ENCODE measurements around the gene HOXD3. TPM values are rescaled to one million over a fixed set of nuclear protein-coding genes. Genes with fewer than 3 reads are reported as not detected.

The HOXD3 gene
- total RNA-seq, 2 donors from 2014 or later, result 1.2 to 3.9 TPM

- Histone ChIP-seq H3K36me3 (no peaks in the 10 kb centered on the region), H3K4me1 (ENCODE audit: control insufficient read depth in 1 of 2, low read depth in 2 of 2) (peaks cover 0 to 11% of the 10 kb centered on the region in 2 donors), H3K27me3 (replicated peaks; ENCODE audit: insufficient read depth) (peaks cover 15% of the 10 kb centered on the region), H3K9me3 (no peaks in the 10 kb centered on the region), H3K4me3 (peak overlapping the region; percentile 62), H3K27ac (no peak overlapping the region)
- ATAC-seq (ENCODE audit: insufficient number of reproducible peaks, low FRiP score, low read depth) (no peak), DNase-seq (ENCODE audit: low spot score) (no peak)
- no peak for TF ChIP-seq CTCF (IDR thresholded peaks at IDR 0.05)
Observed at GRCh38 chr2:176178757-176179295, 21.7 kb downstream of the HOXD3 start.

- Histone ChIP-seq H3K9me3 (no peaks in the 10 kb centered on the region), H3K27ac (no peak overlapping the region), H3K4me1 (ENCODE audit: control insufficient read depth in 1 of 2, low read depth in 2 of 2) (peaks cover 0 to 11% of the 10 kb centered on the region in 2 donors), H3K27me3 (replicated peaks; ENCODE audit: insufficient read depth) (peaks cover 6% of the 10 kb centered on the region), H3K36me3 (no peaks in the 10 kb centered on the region), H3K4me3 (no peak overlapping the region)
- TF ChIP-seq CTCF (IDR thresholded peaks at IDR 0.05), result no peak
- DNase-seq (ENCODE audit: low spot score) (no peak), ATAC-seq (ENCODE audit: insufficient number of reproducible peaks, low FRiP score, low read depth) (no peak)
Observed at GRCh38 chr2:176181551-176181950, 24.4 kb downstream of the HOXD3 start.

- ATAC-seq (ENCODE audit: insufficient number of reproducible peaks, low FRiP score, low read depth), result no peak
- TF ChIP-seq CTCF (IDR thresholded peaks at IDR 0.05), result no peak
- Histone ChIP-seq H3K36me3 (no peaks in the 10 kb centered on the region), H3K27me3 (replicated peaks; ENCODE audit: insufficient read depth) (peaks cover 6% of the 10 kb centered on the region), H3K4me3 (no peak overlapping the region), H3K4me1 (ENCODE audit: control insufficient read depth in 1 of 2, low read depth in 2 of 2) (peaks cover 0 to 13% of the 10 kb centered on the region in 2 donors), H3K27ac (no peak overlapping the region), H3K9me3 (no peaks in the 10 kb centered on the region)
- no peak for DNase-seq (ENCODE audit: low spot score)
Observed at GRCh38 chr2:176182671-176183070, 25.6 kb downstream of the HOXD3 start.

- DNase-seq (ENCODE audit: low spot score) (no peak), ATAC-seq (ENCODE audit: insufficient number of reproducible peaks, low FRiP score, low read depth) (no peak)
- Histone ChIP-seq H3K9me3 (no peaks in the 10 kb centered on the region), H3K27me3 (replicated peaks; ENCODE audit: insufficient read depth) (peaks cover 6% of the 10 kb centered on the region), H3K4me3 (no peak overlapping the region), H3K4me1 (ENCODE audit: control insufficient read depth in 1 of 2, low read depth in 2 of 2) (peaks cover 11 to 23% of the 10 kb centered on the region in 2 donors), H3K27ac (no peak overlapping the region), H3K36me3 (no peaks in the 10 kb centered on the region)
- no peak for TF ChIP-seq CTCF (IDR thresholded peaks at IDR 0.05)
Observed at GRCh38 chr2:176184749-176185148, 27.6 kb downstream of the HOXD3 start.

- Histone ChIP-seq H3K4me1 (ENCODE audit: control insufficient read depth in 1 of 2, low read depth in 2 of 2) (peaks cover 14 to 28% of the 10 kb centered on the region in 2 donors), H3K9me3 (no peaks in the 10 kb centered on the region), H3K36me3 (no peaks in the 10 kb centered on the region), H3K27me3 (replicated peaks; ENCODE audit: insufficient read depth) (peaks cover 14% of the 10 kb centered on the region), H3K27ac (no peak overlapping the region), H3K4me3 (no peak overlapping the region)
- no peak for ATAC-seq (ENCODE audit: insufficient number of reproducible peaks, low FRiP score, low read depth)
- no peak for TF ChIP-seq CTCF (IDR thresholded peaks at IDR 0.05)
- no peak for DNase-seq (ENCODE audit: low spot score)
Observed at GRCh38 chr2:176186024-176186423, 28.9 kb downstream of the HOXD3 start.
